H9 (cell line): ENCODE data around the gene FAM53A. TPM values are rescaled to one million over a fixed set of nuclear protein-coding genes. Genes with fewer than 3 reads are reported as not detected.

Experiments used
- DNase-seq: peaks from one replicate; pipeline ENCODE4 v3.0.0-alpha.2; 2017
- H2AFZ ChIP-seq: one replicate; pipeline ENCODE4 v1.6.1; 2013; ENCODE audit warnings: mild to moderate bottlenecking, low read length, control low read depth, moderate library complexity
- H2AK5ac ChIP-seq: 2 replicates; pipeline ENCODE4 v1.6.1; 2013; ENCODE audit warnings: low read length, control low read depth, mixed read lengths; ENCODE audit not compliant: insufficient read length
- H2BK120ac ChIP-seq: one replicate; pipeline ENCODE4 v1.6.1; 2013; ENCODE audit warnings: low read depth, mild to moderate bottlenecking, low read length, control low read depth, inconsistent platforms; ENCODE audit not compliant: poor library complexity, severe bottlenecking
- H2BK12ac ChIP-seq: 2 replicates; pipeline ENCODE4 v1.6.1; 2013; ENCODE audit warnings: low read length, control low read depth, mixed read lengths, low read depth; ENCODE audit not compliant: insufficient read length
- H2BK15ac ChIP-seq: 2 replicates; pipeline ENCODE4 v1.6.1; 2013; ENCODE audit warnings: low read depth, low read length, control low read depth
- H2BK20ac ChIP-seq: one replicate; pipeline ENCODE4 v1.6.1; 2013; ENCODE audit warnings: low read depth, mild to moderate bottlenecking, low read length, control low read depth, inconsistent platforms; ENCODE audit not compliant: poor library complexity, severe bottlenecking
- H2BK5ac ChIP-seq: 2 replicates; pipeline ENCODE4 v1.6.1; 2013; ENCODE audit warnings: low read length, control low read depth, mixed read lengths; ENCODE audit not compliant: insufficient read length
- H3K14ac ChIP-seq: 2 replicates; pipeline ENCODE4 v1.6.1; 2013; ENCODE audit warnings: low read length, control low read depth; ENCODE audit not compliant: insufficient read depth
- H3K18ac ChIP-seq: 2 replicates; pipeline ENCODE4 v1.6.1; 2013; ENCODE audit warnings: low read depth, mild to moderate bottlenecking, mixed read lengths, low read length, control low read depth; ENCODE audit not compliant: insufficient read length
- H3K23ac ChIP-seq: 2 replicates; pipeline ENCODE4 v1.6.1; 2013; ENCODE audit warnings: low read length, control low read depth, mixed read lengths, low read depth; ENCODE audit not compliant: insufficient read length
- H3K23me2 ChIP-seq: 2 replicates; pipeline ENCODE4 v1.6.1; 2013; ENCODE audit warnings: low read depth, mild to moderate bottlenecking, mixed read lengths, low read length, control low read depth; ENCODE audit not compliant: insufficient read length, poor library complexity, severe bottlenecking
- H3K27ac ChIP-seq: 2 replicates; pipeline ENCODE4 v1.5.1; 2013; ENCODE audit warnings: low read length, control low read depth, mixed read lengths, low read depth; ENCODE audit not compliant: insufficient read length
- H3K27me3 ChIP-seq: 2 replicates; pipeline ENCODE4 v1.6.1; 2013; ENCODE audit warnings: low read length, control low read depth, inconsistent platforms; ENCODE audit not compliant: insufficient read depth
- H3K4ac ChIP-seq: 2 replicates; pipeline ENCODE4 v1.6.1; 2013; ENCODE audit warnings: low read depth, mild to moderate bottlenecking, control low read depth, inconsistent platforms, low read length, moderate library complexity
- H3K4me1 ChIP-seq: 2 replicates; pipeline ENCODE4 v1.6.1; 2013; ENCODE audit warnings: low read length, control low read depth, inconsistent platforms; ENCODE audit not compliant: insufficient read depth
- H3K4me2 ChIP-seq: 2 replicates; pipeline ENCODE4 v1.6.1; 2013; ENCODE audit warnings: low read length, control low read depth, mixed read lengths; ENCODE audit not compliant: insufficient read length, insufficient read depth
- H3K56ac ChIP-seq: 2 replicates; pipeline ENCODE4 v1.6.1; 2013; ENCODE audit warnings: low read depth, mild to moderate bottlenecking, mixed read lengths, low read length, control low read depth; ENCODE audit not compliant: insufficient read length
- H3K79me1 ChIP-seq: 2 replicates; pipeline ENCODE4 v1.6.1; 2013; ENCODE audit warnings: low read depth, mild to moderate bottlenecking, moderate library complexity, low read length, control low read depth, inconsistent platforms; ENCODE audit not compliant: insufficient read depth, poor library complexity, severe bottlenecking
- H3K79me2 ChIP-seq: 2 replicates; pipeline ENCODE4 v1.6.1; 2013; ENCODE audit warnings: low read length, control low read depth, inconsistent platforms; ENCODE audit not compliant: insufficient read depth
- H3K9ac ChIP-seq: 2 replicates; pipeline ENCODE4 v1.6.1; 2013; ENCODE audit warnings: low read length, control low read depth, mixed read lengths; ENCODE audit not compliant: insufficient read length; ENCODE audit errors: extremely low read depth
- H3K9me3 ChIP-seq: one replicate; pipeline ENCODE4 v1.6.1; 2013; ENCODE audit warnings: low read depth, low read length, inconsistent platforms; ENCODE audit not compliant: control insufficient read depth
- H3T11ph ChIP-seq: one replicate; pipeline ENCODE4 v1.6.1; 2013; ENCODE audit warnings: mild to moderate bottlenecking, low read length, control low read depth, inconsistent platforms
- H4K20me1 ChIP-seq: one replicate; pipeline ENCODE4 v1.6.1; 2013; ENCODE audit not compliant: control insufficient read depth, insufficient read length, insufficient read depth
- H4K5ac ChIP-seq: 2 replicates; pipeline ENCODE4 v1.6.1; 2013; ENCODE audit warnings: low read depth, mild to moderate bottlenecking, mixed read lengths, low read length, control low read depth; ENCODE audit not compliant: insufficient read length
- H4K8ac ChIP-seq: replicated peaks from 2 replicates; pipeline ENCODE4 v1.6.1; 2013; ENCODE audit warnings: low read length, control low read depth, mixed read lengths, low read depth; ENCODE audit not compliant: insufficient read length
- H4K91ac ChIP-seq: 2 replicates; pipeline ENCODE4 v1.6.1; 2013; ENCODE audit warnings: low read depth, mild to moderate bottlenecking, moderate library complexity, mixed read lengths, low read length, control low read depth; ENCODE audit not compliant: insufficient read length
- H3K27ac Mint-ChIP-seq, 3 experiments: 2 replicates in 2 of 3; 3 replicates in 1 of 3; pipeline ENCODE4 v1.8.0; 2020 to 2021; ENCODE audit warnings: mixed read lengths in 3 of 3, mild to moderate bottlenecking in 1 of 3, moderate library complexity in 1 of 3
- H3K27me3 Mint-ChIP-seq: 2 replicates; pipeline ENCODE4 v1.8.0; 2021; ENCODE audit warnings: low read depth, mild to moderate bottlenecking, moderate library complexity, mixed read lengths
- H3K36me3 Mint-ChIP-seq, 3 experiments: 2 replicates in 2 of 3; 3 replicates in 1 of 3; pipeline ENCODE4 v1.8.0; 2020 to 2021; ENCODE audit warnings: low read depth in 3 of 3, mixed read lengths in 3 of 3; ENCODE audit not compliant: insufficient read depth in 1 of 3
- H3K4me1 Mint-ChIP-seq, 2 experiments: 2 replicates each; pipeline ENCODE4 v1.8.0; 2020; ENCODE audit warnings: mixed read lengths in 2 of 2
- H3K4me3 Mint-ChIP-seq, 2 experiments: 2 replicates in 1 of 2; 3 replicates in 1 of 2; pipeline ENCODE4 v1.8.0; 2020 to 2021; ENCODE audit warnings: mild to moderate bottlenecking in 2 of 2, mixed read lengths in 2 of 2, moderate library complexity in 1 of 2
- H3K9me3 Mint-ChIP-seq, 2 experiments: 2 replicates in 1 of 2; 3 replicates in 1 of 2; pipeline ENCODE4 v1.8.0; 2020; ENCODE audit warnings: mild to moderate bottlenecking in 2 of 2, mixed read lengths in 2 of 2, moderate library complexity in 1 of 2
- CTCF ChIP-seq: fragments of 200-600 bp; sonication (generic); conservative IDR thresholded peaks from 3 replicates; pipeline ENCODE4 v1.8.0; 2021; ENCODE audit warnings: antibody characterized with exemption, mild to moderate bottlenecking
- WGBS: extraction: QIAGEN DNeasy Blood & Tissue Kit; methylation state at CpG from one replicate; pipeline ENCODE4 v1.1.7; 2013; ENCODE audit warnings: missing lambda C conversion rate, low lambda C conversion rate, mixed read lengths; ENCODE audit not compliant: insufficient read length; ENCODE audit errors: extremely low coverage; 5-methylcytosine and 5-hydroxymethylcytosine counted together
- total RNA-seq: library from RNA; stranded (reverse); gene quantifications from 2 replicates; pipeline ENCODE4 v1.2.1, GENCODE V29; 2021

Gene FAM53A
- total RNA-seq, 1 experiment from 2014 or later: 2.4 TPM

GRCh38 chr4:1730532-1731135 lies 46.5 kb upstream of the FAM53A start:
- H2BK15ac ChIP-seq: no peak overlapping the region
- H3K79me1 ChIP-seq: no peaks in the 10 kb centered on the region
- no peak overlapping the region for H2BK120ac ChIP-seq
- H4K20me1 ChIP-seq: peaks cover 5% of the 10 kb centered on the region
- no peak for TF ChIP-seq CTCF
- no peak for DNase-seq
- Mint-ChIP-seq H3K27ac (no peak overlapping the region), H3K9me3 (no peaks in the 10 kb centered on the region), H3K4me1 (peaks cover 6 to 10% of the 10 kb centered on the region in 2 experiments), H3K4me3 (no peak overlapping the region), H3K27me3 (no peaks in the 10 kb centered on the region), H3K36me3 (peaks cover 64 to 94% (median 89%) of the 10 kb centered on the region in 3 experiments)
- no peak overlapping the region for H3K27ac ChIP-seq
- H4K8ac ChIP-seq: no peak overlapping the region
- no peak overlapping the region for H2BK5ac ChIP-seq
- no peak overlapping the region for H3K4me2 ChIP-seq
- no peak overlapping the region for H3K9ac ChIP-seq
- no peak overlapping the region for H3K4ac ChIP-seq
- no peak overlapping the region for H3K14ac ChIP-seq
- no peak overlapping the region for H2BK12ac ChIP-seq
- no peak overlapping the region for H4K5ac ChIP-seq
- no peaks in the 10 kb centered on the region for H3K27me3 ChIP-seq
- H3K79me2 ChIP-seq: peaks cover 2% of the 10 kb centered on the region; the same call in 1 of the 2 replicates
- H3K23ac ChIP-seq: no peak overlapping the region
- H2BK20ac ChIP-seq: no peak overlapping the region
- H3K9me3 ChIP-seq: no peaks in the 10 kb centered on the region
- H2AFZ ChIP-seq: no peak overlapping the region
- no peak overlapping the region for H3T11ph ChIP-seq
- no peaks in the 10 kb centered on the region for H3K4me1 ChIP-seq
- no peak overlapping the region for H4K91ac ChIP-seq
- no peak overlapping the region for H2AK5ac ChIP-seq
- WGBS: no CpG with 5 or more reads among the region's 16 CpGs
- no peaks in the 10 kb centered on the region for H3K23me2 ChIP-seq
- H3K18ac ChIP-seq: no peak overlapping the region
- H3K56ac ChIP-seq: no peak overlapping the region
